ENCODE data around the gene YPEL5.

DNA sequence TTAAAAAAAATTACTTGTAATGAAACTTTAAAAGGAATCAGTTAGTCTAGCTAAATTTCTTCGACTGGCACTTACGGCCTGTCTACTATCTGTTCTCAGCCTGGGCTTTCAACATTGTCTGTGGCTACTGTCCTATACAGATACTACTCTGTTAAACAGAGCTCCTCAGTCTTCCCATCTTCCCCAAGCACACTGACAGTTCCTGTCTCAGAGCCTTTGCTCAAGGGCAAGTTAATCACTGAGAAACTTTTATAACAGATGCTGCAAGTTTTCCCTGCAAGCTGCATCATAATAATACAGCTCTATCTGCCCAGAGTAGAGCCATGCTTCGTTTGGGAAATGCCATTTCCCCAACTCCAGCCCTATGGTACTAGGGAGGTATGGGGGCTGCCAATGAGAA, 11.3 kb upstream of the YPEL5 start:
- TF ChIP-seq, protein P1, sequence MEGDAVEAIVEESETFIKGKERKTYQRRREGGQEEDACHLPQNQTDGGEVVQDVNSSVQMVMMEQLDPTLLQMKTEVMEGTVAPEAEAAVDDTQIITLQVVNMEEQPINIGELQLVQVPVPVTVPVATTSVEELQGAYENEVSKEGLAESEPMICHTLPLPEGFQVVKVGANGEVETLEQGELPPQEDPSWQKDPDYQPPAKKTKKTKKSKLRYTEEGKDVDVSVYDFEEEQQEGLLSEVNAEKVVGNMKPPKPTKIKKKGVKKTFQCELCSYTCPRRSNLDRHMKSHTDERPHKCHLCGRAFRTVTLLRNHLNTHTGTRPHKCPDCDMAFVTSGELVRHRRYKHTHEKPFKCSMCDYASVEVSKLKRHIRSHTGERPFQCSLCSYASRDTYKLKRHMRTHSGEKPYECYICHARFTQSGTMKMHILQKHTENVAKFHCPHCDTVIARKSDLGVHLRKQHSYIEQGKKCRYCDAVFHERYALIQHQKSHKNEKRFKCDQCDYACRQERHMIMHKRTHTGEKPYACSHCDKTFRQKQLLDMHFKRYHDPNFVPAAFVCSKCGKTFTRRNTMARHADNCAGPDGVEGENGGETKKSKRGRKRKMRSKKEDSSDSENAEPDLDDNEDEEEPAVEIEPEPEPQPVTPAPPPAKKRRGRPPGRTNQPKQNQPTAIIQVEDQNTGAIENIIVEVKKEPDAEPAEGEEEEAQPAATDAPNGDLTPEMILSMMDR (conservative IDR thresholded peaks at IDR 0.05; ENCODE audit: low read depth, low read length), result no peak
- TF ChIP-seq EZH2phosphoT487 (IDR thresholded peaks at IDR 0.05; ENCODE audit: borderline replicate concordance, low read length), result no peak
- TF ChIP-seq EZH2 (IDR thresholded peaks at IDR 0.05; ENCODE audit: low read length, unreplicated experiment), result no peak

Data from PC-3 (cell line).